ENCODE results near the gene NDUFB10.

The NDUFB10 gene

GRCh38 chr16:1946495-1947368, 12.6 kb upstream of the NDUFB10 start:
- TF ChIP-seq, protein P1, sequence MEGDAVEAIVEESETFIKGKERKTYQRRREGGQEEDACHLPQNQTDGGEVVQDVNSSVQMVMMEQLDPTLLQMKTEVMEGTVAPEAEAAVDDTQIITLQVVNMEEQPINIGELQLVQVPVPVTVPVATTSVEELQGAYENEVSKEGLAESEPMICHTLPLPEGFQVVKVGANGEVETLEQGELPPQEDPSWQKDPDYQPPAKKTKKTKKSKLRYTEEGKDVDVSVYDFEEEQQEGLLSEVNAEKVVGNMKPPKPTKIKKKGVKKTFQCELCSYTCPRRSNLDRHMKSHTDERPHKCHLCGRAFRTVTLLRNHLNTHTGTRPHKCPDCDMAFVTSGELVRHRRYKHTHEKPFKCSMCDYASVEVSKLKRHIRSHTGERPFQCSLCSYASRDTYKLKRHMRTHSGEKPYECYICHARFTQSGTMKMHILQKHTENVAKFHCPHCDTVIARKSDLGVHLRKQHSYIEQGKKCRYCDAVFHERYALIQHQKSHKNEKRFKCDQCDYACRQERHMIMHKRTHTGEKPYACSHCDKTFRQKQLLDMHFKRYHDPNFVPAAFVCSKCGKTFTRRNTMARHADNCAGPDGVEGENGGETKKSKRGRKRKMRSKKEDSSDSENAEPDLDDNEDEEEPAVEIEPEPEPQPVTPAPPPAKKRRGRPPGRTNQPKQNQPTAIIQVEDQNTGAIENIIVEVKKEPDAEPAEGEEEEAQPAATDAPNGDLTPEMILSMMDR (IDR thresholded peaks at IDR 0.05), result no peak
- DNase-seq, result peak in 1 of 2 donors; percentile 63
- H3K4me1 ChIP-seq, result peaks cover 5 to 17% (median 10%) of the 10 kb centered on the region in 4 donors
- H3K27ac ChIP-seq, result no peak overlapping the region
- no peaks in the 10 kb centered on the region for H3K36me3 ChIP-seq
- H3K9me3 ChIP-seq, result no peaks in the 10 kb centered on the region
- intact Hi-C loops (cut with DNase I; ENCODE audit: low total_unique reads), result no loop called here
- no peaks in the 10 kb centered on the region for H3K27me3 ChIP-seq
- H3K4me3 ChIP-seq, result no peak overlapping the region

- peaks cover 0 to 11% (median 5%) of the 10 kb centered on the region in 4 donors for H3K4me1 ChIP-seq
- H3K27me3 ChIP-seq, result no peaks in the 10 kb centered on the region
- no peak overlapping the region for H3K4me3 ChIP-seq
- no peaks in the 10 kb centered on the region for H3K9me3 ChIP-seq
- TF ChIP-seq, protein P1 (IDR thresholded peaks at IDR 0.05), result no peak
- intact Hi-C loops (cut with DNase I; ENCODE audit: low total_unique reads), result no loop called here
- peak in 1 of 2 donors; percentile 59 for DNase-seq
- no peaks in the 10 kb centered on the region for H3K36me3 ChIP-seq
- H3K27ac ChIP-seq, result no peak overlapping the region
Observed at GRCh38 chr16:1947369-1947670, 12.0 kb upstream of the NDUFB10 start.

GRCh38 chr16:1949507-1949906, 9.8 kb upstream of the NDUFB10 start:
- TF ChIP-seq, protein P1 (IDR thresholded peaks at IDR 0.05), result no peak

DNA sequence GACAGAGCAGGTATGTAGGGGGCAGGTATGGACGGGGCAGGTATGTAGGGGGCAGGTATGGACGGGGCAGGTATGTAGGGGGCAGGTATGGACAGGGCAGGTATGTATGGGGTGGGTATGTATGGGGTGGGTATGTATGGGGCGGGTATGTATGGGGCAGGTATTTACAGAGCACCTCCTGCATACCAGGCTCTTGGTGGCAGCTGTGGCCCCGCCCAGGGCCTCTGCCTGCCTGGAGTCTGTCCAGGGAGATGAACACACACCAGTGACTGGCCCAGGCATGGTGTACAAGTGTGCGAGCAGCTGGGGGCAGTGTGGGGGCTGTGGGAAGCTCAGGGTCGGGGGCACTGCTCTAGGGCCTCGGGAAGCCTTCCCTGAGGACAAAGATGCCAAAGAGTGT, 9.3 kb upstream of the NDUFB10 start:
- intact Hi-C loops (cut with DNase I; ENCODE audit: low total_unique reads), result no loop called here
- no peaks in the 10 kb centered on the region for H3K36me3 ChIP-seq
- TF ChIP-seq, protein P1 (IDR thresholded peaks at IDR 0.05), result no peak
- H3K4me3 ChIP-seq, result no peak overlapping the region
- peaks cover 0 to 7% (median 1%) of the 10 kb centered on the region in 4 donors for H3K4me1 ChIP-seq
- H3K27me3 ChIP-seq, result peaks cover 0 to 11% of the 10 kb centered on the region in 2 donors
- H3K27ac ChIP-seq, result no peak overlapping the region
- DNase-seq, result no peak
- no peaks in the 10 kb centered on the region for H3K9me3 ChIP-seq

More at GRCh38 chr16:1949507-1949906, 9.8 kb upstream of the NDUFB10 start:
- peaks cover 0 to 7% (median 1%) of the 10 kb centered on the region in 4 donors for H3K4me1 ChIP-seq
- H3K27ac ChIP-seq, result no peak overlapping the region
- DNase-seq, result no peak
- H3K36me3 ChIP-seq, result no peaks in the 10 kb centered on the region
- H3K4me3 ChIP-seq, result no peak overlapping the region
- intact Hi-C loops (cut with DNase I; ENCODE audit: low total_unique reads), result no loop called here
- no peaks in the 10 kb centered on the region for H3K9me3 ChIP-seq
- H3K27me3 ChIP-seq, result peaks cover 0 to 7% of the 10 kb centered on the region in 2 donors

GRCh38 chr16:1950559-1950958, 8.8 kb upstream of the NDUFB10 start:
- Histone ChIP-seq H3K4me1 (peaks cover 0 to 7% (median 1%) of the 10 kb centered on the region in 4 donors), H3K27ac (no peak overlapping the region), H3K36me3 (no peaks in the 10 kb centered on the region), H3K4me3 (no peak overlapping the region), H3K9me3 (no peaks in the 10 kb centered on the region), H3K27me3 (peaks cover 0 to 11% of the 10 kb centered on the region in 2 donors)
- intact Hi-C loops (cut with DNase I; ENCODE audit: low total_unique reads), result no loop called here
- TF ChIP-seq, protein P1 (IDR thresholded peaks at IDR 0.05), result no peak
- peak in 1 of 2 donors; percentile 60 for DNase-seq

All from tibial artery (tissue), 4 donors.